T-helper 17 cell (primary cell): ENCODE measurements around the gene ZNF331. TPM values are rescaled to one million over a fixed set of nuclear protein-coding genes. Genes with fewer than 3 reads are reported as not detected.
"Not testable (repeated sequence)": the region's sequence is repeated elsewhere in the genome, so short reads cannot be mapped to it uniquely, and the experiment has no call there.

ENCODE experiments used
- ATAC-seq: fragments of 150-1000 bp; cut with Tn5 transposase; 2 replicates; pipeline ENCODE4 v1.10.0; 2021; ENCODE audit warnings: mild to moderate bottlenecking, moderate library complexity
- DNase-seq, 3 donors: peaks; one replicate each; pipeline versions ENCODE4 v3.0.0 to v3.0.0-alpha.2; 2020 to 2021
- H3K9me3 ChIP-seq: one replicate; pipeline ENCODE4 v1.7.0; 2013; ENCODE audit warnings: low read length, mild to moderate bottlenecking; ENCODE audit not compliant: control insufficient read depth, poor library complexity, severe bottlenecking
- H3K27ac Mint-ChIP-seq: one replicate; pipeline ENCODE4 v1.8.0; 2022; ENCODE audit warnings: mild to moderate bottlenecking, moderate library complexity, mixed read lengths
- H3K27me3 Mint-ChIP-seq: one replicate; pipeline ENCODE4 v1.8.0; 2022; ENCODE audit warnings: mixed read lengths
- H3K36me3 Mint-ChIP-seq: one replicate; pipeline ENCODE4 v1.8.0; 2022; ENCODE audit warnings: low read depth, mixed read lengths
- H3K4me1 Mint-ChIP-seq: one replicate; pipeline ENCODE4 v1.8.0; 2022; ENCODE audit warnings: mild to moderate bottlenecking, mixed read lengths
- H3K4me3 Mint-ChIP-seq: one replicate; pipeline ENCODE4 v1.8.0; 2022; ENCODE audit warnings: mild to moderate bottlenecking, moderate library complexity, mixed read lengths
- total RNA-seq, 4 donors: library from RNA in 2 of 4; stranded (reverse) in 2 of 4; gene quantifications; one replicate each; pipeline ENCODE4 v1.2.3 and lab custom pipeline; 2022 to 2026

ZNF331 gene
- total RNA-seq, result 100 to 1,000 TPM; 179 to 183 TPM
- 73.1 to 200 reads per million in 2 donors for total RNA-seq (lab: John Stamatoyannopoulos, UW)

DNA sequence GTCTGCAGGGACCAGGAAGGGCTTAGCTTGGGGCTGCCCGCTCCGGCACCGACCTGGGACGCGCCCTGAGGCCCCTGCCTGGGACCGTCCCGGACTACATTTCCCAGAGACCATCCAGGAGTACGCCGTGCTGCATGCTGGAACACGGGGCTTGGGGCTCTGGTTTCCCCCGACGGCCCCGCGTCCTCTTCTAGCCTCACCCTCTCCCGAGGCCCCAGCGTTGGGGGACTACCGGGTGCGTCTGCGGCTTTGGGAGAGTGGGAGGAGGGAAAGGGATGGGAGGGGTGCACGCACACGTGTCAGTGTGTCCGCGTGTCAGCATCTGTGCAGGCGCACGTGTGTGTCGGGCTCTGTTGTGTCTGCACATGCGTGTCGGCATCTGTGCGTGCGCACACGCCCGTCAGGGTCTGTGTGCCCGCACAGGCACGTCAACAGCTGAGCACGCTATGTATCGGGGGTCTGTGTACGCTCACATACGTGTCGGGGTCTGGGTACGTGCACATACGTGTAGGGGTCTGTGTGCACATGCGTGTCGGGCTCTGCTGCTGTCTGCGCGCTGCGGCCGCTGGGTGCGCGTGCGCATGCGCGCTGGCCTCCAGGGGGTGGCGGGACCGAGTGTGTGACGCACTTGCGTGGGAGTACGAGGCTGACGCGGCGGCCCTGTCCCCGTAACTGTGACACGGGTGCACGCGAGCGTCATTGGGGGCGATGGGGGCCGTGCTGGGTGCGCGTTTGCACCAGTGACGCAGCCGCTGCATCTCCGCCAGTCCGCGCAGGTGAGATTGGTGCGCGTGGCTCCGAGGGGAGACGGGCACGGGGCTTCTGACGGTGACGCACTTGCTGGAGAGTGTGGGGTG lies at the start of gene ZNF331:
Gene ZNF331 (plus strand): TSS at position 625 of the 857 bp plus-strand sequence. CDS start 31,232 bp downstream, outside the sequence.
- Mint-ChIP-seq H3K4me1 (peaks cover 9% of the 10 kb centered on the region), H3K36me3 (peaks cover 2% of the 10 kb centered on the region), H3K27ac (peak within 1 kb of the TSS; percentile 96), H3K4me3 (peak within 1 kb of the TSS; percentile 93), H3K27me3 (no peaks in the 10 kb centered on the region)
- ATAC-seq (peak; percentile 85), DNase-seq (peak; percentile 84 to 89 (median 86))
- H3K9me3 ChIP-seq, result no peaks in the 10 kb centered on the region

DNA sequence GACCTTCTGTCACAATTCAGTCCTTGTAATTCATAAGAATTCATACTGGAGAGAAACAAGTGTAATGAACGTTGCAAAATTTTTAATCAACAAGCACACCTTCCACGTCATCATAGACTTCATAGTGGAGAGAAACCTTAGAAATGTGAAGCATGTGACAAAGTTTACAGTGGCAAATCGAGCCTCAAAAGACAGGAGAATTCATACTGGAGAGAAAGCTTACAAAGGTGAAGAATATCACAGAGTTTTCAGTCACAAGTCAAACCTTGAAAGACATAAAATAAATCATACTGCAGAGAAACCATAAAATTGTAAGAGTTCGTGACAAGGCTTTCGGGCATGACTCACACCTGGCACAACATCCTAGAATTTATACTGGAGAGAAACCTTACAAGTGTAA lies 45.8 kb upstream of the ZNF331 start:
- Mint-ChIP-seq H3K36me3 (peaks cover 18% of the 10 kb centered on the region), H3K27me3 (no peaks in the 10 kb centered on the region), H3K27ac (no peak overlapping the region), H3K4me3 (no peak overlapping the region), H3K4me1 (no peaks in the 10 kb centered on the region)
- DNase-seq (no peak), ATAC-seq (no peak)
- peaks cover 45% of the 10 kb centered on the region for H3K9me3 ChIP-seq

DNA sequence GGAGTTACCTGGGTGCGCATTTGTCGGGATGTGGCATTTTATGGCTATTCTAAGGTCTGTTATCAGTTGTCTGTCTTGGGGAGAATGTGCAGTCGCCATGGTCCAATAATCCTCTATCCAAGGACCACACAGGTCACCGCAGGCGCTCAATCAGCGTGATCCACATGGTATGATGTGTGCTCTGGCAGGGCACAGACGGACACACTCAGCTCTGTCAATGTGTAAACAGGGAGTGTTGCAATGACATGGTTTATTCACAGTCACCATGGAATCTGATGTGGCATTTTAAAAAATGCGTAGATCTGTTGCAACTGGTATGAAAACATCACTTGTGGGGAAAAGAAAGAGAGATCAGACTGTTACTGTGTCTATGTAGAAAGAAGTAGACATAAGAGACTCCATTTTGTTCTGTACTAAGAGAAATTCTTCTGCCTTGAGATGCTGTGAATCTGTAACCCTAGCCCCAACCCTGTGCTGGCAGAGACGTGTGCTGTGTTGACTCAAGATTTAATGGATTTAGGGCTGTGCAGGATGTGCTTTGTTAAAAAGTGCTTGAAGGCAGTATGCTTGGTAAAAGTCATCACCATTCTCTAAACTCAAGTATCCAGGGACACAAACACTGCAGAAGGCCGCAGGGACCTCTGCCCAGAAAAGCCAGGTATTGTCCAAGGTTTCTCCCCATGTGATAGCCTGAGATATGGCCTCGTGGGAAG lies 40.5 kb upstream of the ZNF331 start:
- peaks cover 14% of the 10 kb centered on the region for H3K9me3 ChIP-seq
- not testable (repeated sequence) for DNase-seq, H3K4me1 Mint-ChIP-seq, H3K4me3 Mint-ChIP-seq, H3K27ac Mint-ChIP-seq, H3K36me3 Mint-ChIP-seq, ATAC-seq, H3K27me3 Mint-ChIP-seq

DNA sequence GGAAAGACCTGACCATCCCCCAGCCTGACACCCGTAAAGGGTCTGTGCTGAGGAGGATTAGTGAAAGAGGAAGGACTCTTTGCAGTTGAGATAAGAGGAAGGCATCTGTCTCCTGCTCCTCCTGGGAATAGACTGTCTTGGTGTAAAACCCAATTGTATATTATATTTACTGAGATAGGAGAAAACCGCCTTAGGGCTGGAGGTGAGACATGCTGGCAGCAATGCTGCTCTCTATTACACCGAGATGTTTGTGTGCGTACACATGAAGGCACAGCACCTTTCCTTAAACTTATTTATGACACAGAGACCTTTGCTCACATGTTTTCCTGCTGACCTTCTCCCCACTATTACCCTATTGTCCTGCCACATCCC lies 39.9 kb upstream of the ZNF331 start:
- H3K4me1 Mint-ChIP-seq, H3K9me3 ChIP-seq, H3K4me3 Mint-ChIP-seq: not testable (repeated sequence)

DNA sequence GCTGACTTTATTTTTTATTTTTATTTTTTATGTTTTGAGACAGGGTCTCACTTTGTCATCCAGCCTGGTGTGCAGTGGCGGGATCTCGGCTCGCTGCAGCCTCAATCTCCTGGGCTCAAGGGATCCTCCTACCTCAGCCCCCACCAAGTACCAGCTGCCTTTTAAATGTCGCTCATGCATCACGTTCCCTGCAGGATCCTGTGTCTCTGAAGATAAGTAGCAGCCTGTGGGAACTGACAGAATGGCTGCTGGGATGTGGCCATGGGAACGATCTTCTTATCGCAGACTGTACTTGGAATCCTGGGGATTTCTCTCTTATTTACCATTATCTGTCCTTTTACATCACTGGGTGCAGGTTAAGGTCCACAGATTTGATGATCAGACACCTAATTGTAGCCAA lies 34.8 kb upstream of the ZNF331 start:
- not testable (repeated sequence) for ATAC-seq, H3K27ac Mint-ChIP-seq, DNase-seq, H3K4me3 Mint-ChIP-seq, H3K36me3 Mint-ChIP-seq, H3K27me3 Mint-ChIP-seq, H3K9me3 ChIP-seq, H3K4me1 Mint-ChIP-seq

More for the DNA sequence above, 39.9 kb upstream of the ZNF331 start:
- H3K27ac Mint-ChIP-seq, ATAC-seq, DNase-seq, H3K36me3 Mint-ChIP-seq, H3K27me3 Mint-ChIP-seq: not testable (repeated sequence)

DNA sequence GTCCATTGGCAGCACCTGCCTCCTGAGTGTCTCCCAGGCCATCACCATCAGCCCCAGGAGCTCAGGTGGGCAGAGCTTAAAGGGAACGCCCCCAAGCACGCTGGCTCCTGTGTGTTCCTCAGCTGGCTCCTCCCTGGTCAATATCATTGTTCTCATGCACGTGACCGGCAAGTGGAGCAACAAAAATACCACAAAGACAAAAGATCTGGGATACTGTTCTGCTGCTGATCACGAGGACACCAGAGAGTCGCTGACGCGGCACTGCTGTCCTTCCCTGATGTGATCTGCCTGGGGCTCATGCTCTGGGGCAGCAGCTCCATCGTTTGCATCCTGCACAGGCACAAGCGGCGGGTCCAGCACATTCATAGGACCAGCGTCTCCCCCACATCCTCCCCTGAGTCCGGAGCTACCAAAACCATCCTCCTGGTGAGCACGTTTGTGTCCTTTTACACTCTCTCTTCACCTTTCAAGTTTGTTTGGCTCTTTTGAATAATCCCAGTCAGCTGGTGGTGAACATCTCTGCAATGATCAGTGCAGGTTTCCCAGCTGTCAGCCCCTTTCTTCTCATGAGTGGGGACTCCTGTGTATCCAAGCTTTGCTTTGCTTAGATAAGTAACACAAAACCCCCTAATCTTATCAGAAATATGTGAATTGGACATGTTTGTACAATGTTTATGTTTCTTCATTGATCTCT lies 34.1 kb upstream of the ZNF331 start:
- H3K4me3 Mint-ChIP-seq, result not testable (repeated sequence)

DNA sequence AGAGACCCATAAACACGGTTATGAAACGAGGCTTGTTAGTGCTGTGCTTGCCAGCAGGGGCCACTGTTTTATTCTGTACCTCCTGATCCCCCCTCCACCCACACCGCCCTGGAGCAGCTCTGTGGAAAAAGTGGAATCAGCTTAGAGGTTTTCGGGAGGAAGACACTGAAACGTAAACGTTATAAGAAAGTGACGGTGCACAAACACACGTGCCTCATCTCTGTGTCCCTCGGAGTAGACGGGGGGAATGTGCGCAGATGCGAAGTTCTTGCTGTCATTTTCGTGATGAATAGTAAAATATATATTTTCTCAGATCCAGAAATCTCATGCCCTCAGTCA lies 33.6 kb upstream of the ZNF331 start:
- H3K9me3 ChIP-seq, ATAC-seq, H3K27ac Mint-ChIP-seq, H3K4me3 Mint-ChIP-seq, H3K4me1 Mint-ChIP-seq, H3K36me3 Mint-ChIP-seq, DNase-seq: not testable (repeated sequence)
- H3K27me3 Mint-ChIP-seq, result peaks cover 16% of the 10 kb centered on the region

More for the DNA sequence above, 34.1 kb upstream of the ZNF331 start:
- H3K27ac Mint-ChIP-seq, H3K9me3 ChIP-seq, H3K36me3 Mint-ChIP-seq, ATAC-seq, H3K4me1 Mint-ChIP-seq, DNase-seq: not testable (repeated sequence)
- H3K27me3 Mint-ChIP-seq, result peaks cover 12% of the 10 kb centered on the region

DNA sequence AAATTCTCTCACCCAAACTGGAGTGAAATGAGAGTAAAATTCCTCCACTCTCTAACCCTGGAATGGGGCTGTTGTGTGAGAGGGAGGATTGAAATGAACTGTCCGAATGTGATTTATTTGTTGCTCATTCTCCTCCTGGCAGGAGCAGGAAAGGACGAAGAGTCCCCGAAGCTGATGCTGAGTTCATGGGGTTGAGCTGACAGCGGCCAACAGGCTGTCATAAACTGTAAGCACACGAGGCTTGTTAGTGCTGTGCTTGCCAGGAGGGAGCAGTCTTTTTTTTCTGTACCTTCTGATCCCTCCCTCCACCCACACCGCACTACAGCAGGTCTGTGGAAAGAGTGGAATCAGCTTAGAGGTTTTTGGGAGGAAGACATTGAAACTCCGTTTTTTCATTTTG lies 33.1 kb upstream of the ZNF331 start:
- ATAC-seq (no peak), DNase-seq (no peak)
- Mint-ChIP-seq H3K4me3 (no peak overlapping the region), H3K36me3 (peaks cover 4% of the 10 kb centered on the region), H3K27me3 (peaks cover 19% of the 10 kb centered on the region), H3K4me1 (no peaks in the 10 kb centered on the region), H3K27ac (no peak overlapping the region)
- H3K9me3 ChIP-seq, result no peaks in the 10 kb centered on the region

DNA sequence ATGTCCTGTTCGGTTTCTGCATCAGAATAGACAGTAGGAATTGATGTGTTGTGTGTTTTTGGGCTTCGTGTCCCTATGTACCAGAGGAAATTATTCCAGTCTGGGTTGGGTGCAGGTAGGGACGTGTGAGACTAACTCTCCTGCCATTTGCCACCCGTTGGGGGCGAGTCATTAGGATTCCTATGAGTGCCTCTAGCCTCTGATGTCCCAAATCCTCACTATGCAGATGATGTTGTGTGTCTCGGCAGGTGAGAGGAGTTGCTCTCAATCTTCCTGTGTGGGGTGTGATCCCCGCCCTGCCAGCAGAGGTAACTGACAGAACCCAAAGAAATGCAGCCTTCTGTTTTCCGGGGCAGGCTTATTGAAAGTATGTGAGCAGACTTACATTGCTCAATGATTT lies 31.2 kb upstream of the ZNF331 start:
- ATAC-seq (no peak), DNase-seq (no peak)
- H3K9me3 ChIP-seq, result no peaks in the 10 kb centered on the region
- H3K4me1 Mint-ChIP-seq, result no peaks in the 10 kb centered on the region
- peaks cover 4% of the 10 kb centered on the region for H3K36me3 Mint-ChIP-seq
- no peak overlapping the region for H3K27ac Mint-ChIP-seq
- H3K27me3 Mint-ChIP-seq, result peaks cover 19% of the 10 kb centered on the region
- H3K4me3 Mint-ChIP-seq, result no peak overlapping the region

DNA sequence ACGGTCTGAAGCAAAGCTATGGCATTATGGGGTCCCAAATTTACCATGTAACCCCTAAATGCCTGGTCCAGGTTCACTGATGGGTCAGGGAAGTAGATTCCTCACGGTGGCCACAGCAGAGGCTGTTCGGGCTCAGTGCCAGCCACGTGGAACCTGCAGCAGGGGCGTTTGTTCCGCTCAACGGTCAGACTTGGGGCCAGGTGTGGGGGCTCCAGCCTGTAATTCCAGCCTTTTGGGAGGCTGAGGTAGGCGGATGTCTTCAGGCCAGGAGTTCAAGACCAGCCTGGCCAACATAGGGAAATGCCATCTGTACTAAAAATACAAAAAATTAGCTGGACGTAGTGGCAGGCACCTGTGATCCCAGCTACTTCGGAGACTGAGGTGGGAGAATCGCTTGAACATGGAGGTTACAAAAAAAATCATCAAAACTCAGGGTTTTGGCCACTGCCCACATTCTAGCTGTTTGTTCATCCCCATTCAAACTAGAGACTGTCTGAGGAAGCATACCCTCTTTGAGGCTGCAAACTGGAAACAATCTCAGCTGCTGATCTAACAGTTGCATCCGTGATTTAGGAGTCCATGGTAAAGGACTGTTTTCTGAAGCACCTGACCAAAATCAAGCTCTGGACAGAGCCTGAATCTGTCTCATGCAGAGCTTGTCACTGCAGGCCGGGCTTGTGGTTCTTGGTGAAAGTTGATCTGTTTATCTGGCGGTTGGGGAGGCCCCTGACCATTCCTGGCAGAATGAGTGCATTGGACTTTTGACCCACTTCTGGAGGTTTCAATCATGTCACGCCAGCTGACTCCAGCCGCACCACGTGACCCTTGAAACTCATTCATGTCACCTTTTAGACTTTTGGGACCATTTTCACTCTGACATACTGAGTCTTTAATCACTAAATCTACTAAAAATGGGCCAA lies 30.2 kb upstream of the ZNF331 start:
- Mint-ChIP-seq H3K27ac (no peak overlapping the region), H3K4me1 (no peaks in the 10 kb centered on the region), H3K27me3 (peaks cover 19% of the 10 kb centered on the region), H3K36me3 (peaks cover 4% of the 10 kb centered on the region), H3K4me3 (no peak overlapping the region)
- no peak for ATAC-seq
- no peak for DNase-seq
- H3K9me3 ChIP-seq, result no peaks in the 10 kb centered on the region

DNA sequence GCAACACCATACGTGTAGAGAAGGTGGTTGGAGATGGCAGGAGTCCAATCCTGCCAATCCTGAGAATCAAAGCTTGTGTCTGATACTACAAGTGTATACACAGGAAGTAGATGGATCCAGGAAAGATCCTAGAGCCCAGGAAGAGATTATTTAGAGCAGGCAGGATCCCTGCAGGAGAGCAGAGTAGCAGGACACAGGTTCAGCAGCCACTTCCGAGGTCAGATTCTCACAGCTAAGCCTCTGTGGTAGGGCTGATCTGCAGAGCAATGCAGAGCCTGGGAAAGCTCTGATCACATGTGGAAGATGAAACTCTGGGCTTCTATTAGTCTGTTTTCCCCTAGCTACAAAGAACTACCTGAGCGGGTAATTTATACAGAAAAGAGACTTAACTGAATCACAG lies 28.5 kb upstream of the ZNF331 start:
- no peaks in the 10 kb centered on the region for H3K9me3 ChIP-seq
- ATAC-seq (no peak), DNase-seq (no peak)
- Mint-ChIP-seq H3K27me3 (peaks cover 16% of the 10 kb centered on the region), H3K4me1 (no peaks in the 10 kb centered on the region), H3K27ac (no peak overlapping the region), H3K36me3 (peaks cover 4% of the 10 kb centered on the region), H3K4me3 (no peak overlapping the region)

DNA sequence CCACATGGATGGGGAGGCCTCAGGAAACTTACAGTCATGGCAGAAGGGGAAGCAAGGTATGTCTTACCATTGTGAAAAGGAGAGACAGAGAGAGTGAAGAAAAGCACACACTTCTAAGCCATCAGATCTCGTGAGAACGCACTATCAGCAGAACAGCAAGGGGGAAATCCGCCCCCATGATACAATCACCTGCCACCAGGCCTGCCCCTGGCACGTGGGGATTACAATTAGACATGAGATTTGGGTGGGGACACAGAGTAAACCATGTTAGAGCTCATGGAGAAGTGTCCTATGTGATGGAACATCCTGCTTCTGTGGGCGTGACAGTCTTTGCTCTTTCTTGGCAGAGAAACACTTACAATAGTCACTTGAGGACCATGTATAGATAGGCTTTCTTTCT lies 28.1 kb upstream of the ZNF331 start:
- peaks cover 14% of the 10 kb centered on the region for H3K27me3 Mint-ChIP-seq
- peaks cover 4% of the 10 kb centered on the region for H3K36me3 Mint-ChIP-seq
- H3K4me1 Mint-ChIP-seq, result no peaks in the 10 kb centered on the region
- no peaks in the 10 kb centered on the region for H3K9me3 ChIP-seq
- ATAC-seq (no peak), DNase-seq (no peak)
- no peak overlapping the region for H3K4me3 Mint-ChIP-seq
- H3K27ac Mint-ChIP-seq, result no peak overlapping the region
